AG04449 (cell line): Measurements from ENCODE around the gene KCNQ1.

ENCODE experiments used
- CTCF ChIA-PET: fragments of 350-600 bp; formaldehyde crosslinking; extraction: SDS; loops from one replicate; lab custom pipeline; 2021; ENCODE audit warnings: antibody characterized with exemption; lab: Yijun Ruan, JAX
- POLR2A ChIA-PET: fragments of 400-600, 350-600 bp; formaldehyde crosslinking; extraction: SDS; loops from one replicate; lab custom pipeline; 2020; ENCODE audit warnings: antibody characterized with exemption, inconsistent platforms; lab: Yijun Ruan, JAX
- DNase-seq: peaks from one replicate; pipeline ENCODE4 v3.0.0-alpha.2; 2010; ENCODE audit warnings: low read depth, low spot score
- H3K4me3 ChIP-seq: 2 replicates; pipeline ENCODE4 v1.5.1; 2011; ENCODE audit warnings: low read depth, mild to moderate bottlenecking, control low read depth, low read length
- TF ChIP-seq, protein P1 (sequence below): IDR thresholded peaks from one replicate; pipeline ENCODE4 v1.5.1; 2011; ENCODE audit warnings: mild to moderate bottlenecking, moderate library complexity, low read length, control low read depth, inconsistent platforms; ENCODE audit not compliant: insufficient read depth; ENCODE audit errors: missing control alignments

The KCNQ1 gene

DNA sequence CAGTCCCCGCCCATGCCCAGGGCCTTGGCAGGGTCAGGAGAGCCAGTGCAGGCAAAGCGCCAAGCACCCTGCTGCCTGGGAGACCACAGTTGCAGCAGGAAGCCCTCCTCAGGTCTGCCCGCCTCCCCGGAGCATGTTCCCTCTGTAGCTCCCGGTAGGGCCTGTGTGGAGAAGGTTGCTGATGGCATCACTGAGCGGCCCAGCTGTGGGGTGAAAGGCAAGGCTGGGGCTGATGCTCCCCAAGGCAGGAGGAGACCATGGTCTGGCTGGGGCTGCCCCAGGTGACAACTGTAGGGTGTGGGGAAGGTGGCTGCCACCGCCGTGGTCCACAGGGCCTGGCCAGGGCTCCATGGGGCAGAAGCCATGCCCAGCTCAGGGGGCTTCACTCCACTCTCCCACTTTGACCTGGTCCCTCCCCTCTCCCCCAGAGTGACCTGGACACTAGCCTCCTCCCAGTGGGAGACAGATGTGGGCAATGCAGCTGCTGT lies 387.8 kb downstream of the KCNQ1 start:
- no peak overlapping the region for H3K4me3 ChIP-seq
- TF ChIP-seq, protein P1, sequence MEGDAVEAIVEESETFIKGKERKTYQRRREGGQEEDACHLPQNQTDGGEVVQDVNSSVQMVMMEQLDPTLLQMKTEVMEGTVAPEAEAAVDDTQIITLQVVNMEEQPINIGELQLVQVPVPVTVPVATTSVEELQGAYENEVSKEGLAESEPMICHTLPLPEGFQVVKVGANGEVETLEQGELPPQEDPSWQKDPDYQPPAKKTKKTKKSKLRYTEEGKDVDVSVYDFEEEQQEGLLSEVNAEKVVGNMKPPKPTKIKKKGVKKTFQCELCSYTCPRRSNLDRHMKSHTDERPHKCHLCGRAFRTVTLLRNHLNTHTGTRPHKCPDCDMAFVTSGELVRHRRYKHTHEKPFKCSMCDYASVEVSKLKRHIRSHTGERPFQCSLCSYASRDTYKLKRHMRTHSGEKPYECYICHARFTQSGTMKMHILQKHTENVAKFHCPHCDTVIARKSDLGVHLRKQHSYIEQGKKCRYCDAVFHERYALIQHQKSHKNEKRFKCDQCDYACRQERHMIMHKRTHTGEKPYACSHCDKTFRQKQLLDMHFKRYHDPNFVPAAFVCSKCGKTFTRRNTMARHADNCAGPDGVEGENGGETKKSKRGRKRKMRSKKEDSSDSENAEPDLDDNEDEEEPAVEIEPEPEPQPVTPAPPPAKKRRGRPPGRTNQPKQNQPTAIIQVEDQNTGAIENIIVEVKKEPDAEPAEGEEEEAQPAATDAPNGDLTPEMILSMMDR = no peak
- CTCF ChIA-PET = interaction anchor here (1.0 kb wide), 1 partner anchor 301 kb away, joined by 3 read pairs; no protein-coding TSS in a partner anchor
- POLR2A ChIA-PET = no interaction called here
- no peak for DNase-seq

DNA sequence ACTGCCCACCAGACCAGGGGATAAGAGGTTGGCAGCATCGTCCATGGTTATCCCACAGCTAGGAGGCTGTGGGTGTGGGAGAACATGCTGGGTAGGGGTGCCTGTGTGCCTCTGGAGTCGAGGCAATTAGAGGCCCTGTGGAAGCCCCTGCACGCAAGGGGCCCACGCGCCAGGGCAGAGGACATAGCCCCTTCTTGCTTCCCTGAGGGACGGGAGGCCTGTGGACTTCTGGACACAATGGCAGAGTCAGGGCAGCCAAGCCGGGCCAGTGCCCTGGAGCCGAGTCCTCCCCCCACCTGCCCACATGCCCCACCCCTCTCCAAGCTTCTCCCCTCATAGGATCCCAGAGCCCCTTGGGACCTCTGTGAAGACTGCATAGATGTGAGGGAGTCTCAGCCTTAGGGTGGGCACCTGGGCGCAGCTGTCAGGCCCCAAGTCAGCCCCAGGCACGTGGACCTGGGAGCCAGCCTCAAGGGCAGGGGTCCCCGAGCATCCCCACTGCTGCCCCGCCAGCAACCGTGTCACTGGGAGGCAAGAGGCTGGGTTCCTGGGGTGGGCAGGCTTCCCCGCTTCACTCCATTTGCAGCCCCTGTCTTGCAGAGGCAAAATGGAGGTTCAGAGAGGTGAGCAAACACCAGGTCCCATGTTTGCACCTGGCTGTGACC lies 388.4 kb downstream of the KCNQ1 start:
- TF ChIP-seq, protein P1 = no peak
- DNase-seq = no peak
- no peak overlapping the region for H3K4me3 ChIP-seq
- CTCF ChIA-PET = interaction anchor here (1.0 kb wide), 1 partner anchor 302 kb away, joined by 3 read pairs; no protein-coding TSS in a partner anchor
- POLR2A ChIA-PET = no interaction called here

DNA sequence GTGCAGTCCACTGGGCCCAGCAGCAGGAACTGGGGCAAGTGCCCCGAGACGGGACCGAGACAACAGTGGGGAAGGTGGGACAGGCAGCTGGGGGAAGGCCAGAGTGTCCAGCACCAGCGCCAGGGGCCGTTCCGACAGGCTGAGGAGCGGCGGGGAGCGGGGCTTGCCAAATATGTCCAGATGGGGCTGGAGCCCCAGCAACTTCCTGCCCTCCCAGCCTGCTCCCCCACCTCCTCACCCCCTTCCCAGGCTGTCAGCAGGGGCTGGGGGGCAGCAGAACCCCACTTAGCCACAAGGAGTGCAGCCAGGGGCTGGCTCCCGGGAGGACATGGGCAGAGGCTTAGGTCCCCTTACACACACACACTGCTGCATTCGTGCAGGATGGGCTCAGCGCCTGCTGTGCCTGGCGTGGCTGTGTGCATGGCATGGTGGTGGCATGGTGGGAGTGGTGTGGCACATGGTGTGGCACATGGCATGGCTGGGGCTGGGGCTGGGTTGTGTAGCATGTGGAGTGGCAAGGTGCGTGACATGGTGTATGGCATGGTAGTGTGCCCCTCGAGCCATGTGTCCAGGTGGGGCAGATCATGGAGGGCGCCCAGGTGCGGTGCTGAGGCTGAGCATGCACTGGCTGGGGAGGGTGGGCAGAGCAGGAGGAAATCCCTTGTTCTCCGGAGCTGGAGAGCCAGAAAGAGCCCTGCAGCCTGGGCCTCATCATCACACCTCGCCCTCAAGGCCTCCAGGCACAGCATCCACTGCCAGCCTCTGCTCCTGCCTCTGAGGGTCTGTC lies 389.1 kb downstream of the KCNQ1 start:
- DNase-seq = no peak
- H3K4me3 ChIP-seq = no peak overlapping the region
- TF ChIP-seq, protein P1 = no peak
- ChIA-PET CTCF (no interaction called here), POLR2A (no interaction called here)

DNA sequence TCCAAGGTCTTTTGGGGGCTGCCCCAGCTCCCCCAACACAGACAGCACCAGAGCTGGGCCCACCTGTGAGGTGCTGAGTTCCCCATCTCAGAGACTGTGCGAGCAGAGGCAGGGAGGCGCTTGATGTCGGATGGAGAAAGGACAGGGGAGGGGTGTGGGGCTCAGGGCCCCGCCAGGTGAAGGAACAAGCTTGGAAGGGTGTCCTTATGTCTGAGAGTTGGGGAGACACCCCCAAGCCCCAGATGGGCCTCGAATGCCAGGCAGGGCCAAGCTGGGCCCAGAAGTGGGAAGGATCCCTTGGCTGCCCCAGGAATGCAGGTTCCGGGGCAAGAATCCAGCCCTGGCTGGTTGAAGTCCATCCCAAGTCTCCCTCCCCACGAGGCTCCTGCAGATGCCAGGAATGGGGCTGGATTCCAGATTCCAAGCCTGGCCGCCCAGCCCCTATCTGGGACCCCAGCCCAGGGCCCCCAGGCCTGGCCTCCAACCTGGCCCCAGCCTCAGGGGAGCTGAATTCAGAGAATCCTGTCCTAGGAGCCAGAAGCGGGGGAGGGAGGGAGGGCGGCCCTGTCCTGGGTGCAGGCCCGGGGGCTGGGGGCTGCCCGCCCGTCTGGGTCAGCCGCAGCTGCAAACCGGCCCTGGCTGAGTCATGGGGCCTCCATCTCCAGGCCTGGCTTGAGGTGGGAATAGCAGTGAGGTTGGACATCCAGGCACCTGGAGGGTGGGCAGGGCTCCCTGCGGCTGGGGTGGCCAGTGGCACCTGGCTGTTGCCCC lies 389.9 kb downstream of the KCNQ1 start:
- DNase-seq = no peak
- POLR2A ChIA-PET = no interaction called here
- TF ChIP-seq, protein P1 = no peak
- CTCF ChIA-PET = interaction anchor here (1.5 kb wide), 1 partner anchor 16 kb away, joined by 3 read pairs; no protein-coding TSS in a partner anchor
- no peak overlapping the region for H3K4me3 ChIP-seq

DNA sequence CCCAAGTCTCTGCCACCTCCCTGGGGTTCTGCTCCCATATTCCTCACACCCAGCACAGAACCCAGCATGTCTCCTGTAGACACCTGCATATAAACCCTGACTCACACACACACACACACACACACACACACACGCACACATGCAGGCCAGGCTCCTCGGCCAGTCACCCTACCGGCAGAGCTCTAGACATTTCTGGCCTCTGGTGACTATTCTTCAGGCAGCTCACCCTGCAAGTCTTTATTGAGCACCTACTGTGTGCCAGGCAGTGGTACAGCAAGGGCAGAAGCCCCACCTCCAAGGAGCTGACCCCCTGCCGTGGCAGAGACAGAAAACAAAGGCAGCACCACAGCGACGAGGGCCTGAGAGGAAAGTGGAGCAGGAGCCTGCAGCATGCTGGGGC lies 390.5 kb downstream of the KCNQ1 start:
- POLR2A ChIA-PET = no interaction called here

More for the DNA sequence above, 390.5 kb downstream of the KCNQ1 start:
- TF ChIP-seq, protein P1 = no peak
- DNase-seq = no peak
- no peak overlapping the region for H3K4me3 ChIP-seq
- CTCF ChIA-PET = interaction anchor here (1.5 kb wide), 1 partner anchor 17 kb away, joined by 3 read pairs; no protein-coding TSS in a partner anchor
